ENCODE data around the gene CTNNA2.

CTNNA2 gene

GRCh38 chr2:79714283-79714682, 201.4 kb downstream of the CTNNA2 start:
- DNase-seq, result no peak

- DNase-seq, result no peak
Measured at GRCh38 chr2:79715338-79715737, 202.5 kb downstream of the CTNNA2 start.

- no peak for DNase-seq
Measured at GRCh38 chr2:79716266-79716665, 203.4 kb downstream of the CTNNA2 start.

- no peak for DNase-seq
Measured at GRCh38 chr2:79717364-79718007, 204.6 kb downstream of the CTNNA2 start.

- DNase-seq, result no peak
Measured at GRCh38 chr2:79721061-79721460, 208.2 kb downstream of the CTNNA2 start.

GRCh38 chr2:79721966-79722365, 209.1 kb downstream of the CTNNA2 start:
- no peak for DNase-seq

GRCh38 chr2:79723830-79724229, 211.0 kb downstream of the CTNNA2 start:
- no peak for DNase-seq

GRCh38 chr2:79729532-79729931, 216.7 kb downstream of the CTNNA2 start:
- DNase-seq, result no peak

- DNase-seq, result no peak
Measured at GRCh38 chr2:79734518-79734917, 221.7 kb downstream of the CTNNA2 start.

GRCh38 chr2:79740879-79741443, 228.1 kb downstream of the CTNNA2 start:
- DNase-seq, result no peak

- DNase-seq, result no peak
Measured at GRCh38 chr2:79750321-79750720, 237.5 kb downstream of the CTNNA2 start.

- DNase-seq, result no peak
Measured at GRCh38 chr2:79757526-79757925, 244.7 kb downstream of the CTNNA2 start.

GRCh38 chr2:79758042-79758441, 245.2 kb downstream of the CTNNA2 start:
- DNase-seq, result no peak

GRCh38 chr2:79758749-79759282, 246.0 kb downstream of the CTNNA2 start:
- no peak for DNase-seq

- no peak for DNase-seq
Measured at GRCh38 chr2:79770926-79771325, 258.1 kb downstream of the CTNNA2 start.

GRCh38 chr2:79771493-79771892, 258.6 kb downstream of the CTNNA2 start:
- DNase-seq, result no peak

- DNase-seq, result no peak
Measured at GRCh38 chr2:79774016-79774415, 261.2 kb downstream of the CTNNA2 start.

- no peak for DNase-seq
Measured at GRCh38 chr2:79776461-79776860, 263.6 kb downstream of the CTNNA2 start.

GRCh38 chr2:79780781-79781180, 267.9 kb downstream of the CTNNA2 start:
- DNase-seq, result no peak

GRCh38 chr2:79782576-79783452, 270.0 kb downstream of the CTNNA2 start:
- DNase-seq, result no peak

- DNase-seq, result no peak
Measured at GRCh38 chr2:79788952-79789651, 276.3 kb downstream of the CTNNA2 start.

GRCh38 chr2:79789811-79790210, 277.0 kb downstream of the CTNNA2 start:
- no peak for DNase-seq

- DNase-seq, result no peak
Measured at GRCh38 chr2:79792090-79792489, 279.2 kb downstream of the CTNNA2 start.
